H9 (cell line): ENCODE measurements around the gene CROCC. TPM values are rescaled to one million over a fixed set of nuclear protein-coding genes. Genes with fewer than 3 reads are reported as not detected.
A peak's percentile ranks its signal among the peaks of the same experiment; 100 is the strongest.

Experiments
- DNase-seq: peaks from one replicate; pipeline ENCODE4 v3.0.0-alpha.2; 2017
- H2AFZ ChIP-seq: one replicate; pipeline ENCODE4 v1.6.1; 2013; ENCODE audit warnings: mild to moderate bottlenecking, low read length, control low read depth, moderate library complexity
- H2AK5ac ChIP-seq: 2 replicates; pipeline ENCODE4 v1.6.1; 2013; ENCODE audit warnings: low read length, control low read depth, mixed read lengths; ENCODE audit not compliant: insufficient read length
- H2BK120ac ChIP-seq: one replicate; pipeline ENCODE4 v1.6.1; 2013; ENCODE audit warnings: low read depth, mild to moderate bottlenecking, low read length, control low read depth, inconsistent platforms; ENCODE audit not compliant: poor library complexity, severe bottlenecking
- H2BK12ac ChIP-seq: 2 replicates; pipeline ENCODE4 v1.6.1; 2013; ENCODE audit warnings: low read length, control low read depth, mixed read lengths, low read depth; ENCODE audit not compliant: insufficient read length
- H2BK15ac ChIP-seq: 2 replicates; pipeline ENCODE4 v1.6.1; 2013; ENCODE audit warnings: low read depth, low read length, control low read depth
- H2BK20ac ChIP-seq: one replicate; pipeline ENCODE4 v1.6.1; 2013; ENCODE audit warnings: low read depth, mild to moderate bottlenecking, low read length, control low read depth, inconsistent platforms; ENCODE audit not compliant: poor library complexity, severe bottlenecking
- H2BK5ac ChIP-seq: 2 replicates; pipeline ENCODE4 v1.6.1; 2013; ENCODE audit warnings: low read length, control low read depth, mixed read lengths; ENCODE audit not compliant: insufficient read length
- H3K14ac ChIP-seq: 2 replicates; pipeline ENCODE4 v1.6.1; 2013; ENCODE audit warnings: low read length, control low read depth; ENCODE audit not compliant: insufficient read depth
- H3K18ac ChIP-seq: 2 replicates; pipeline ENCODE4 v1.6.1; 2013; ENCODE audit warnings: low read depth, mild to moderate bottlenecking, mixed read lengths, low read length, control low read depth; ENCODE audit not compliant: insufficient read length
- H3K23ac ChIP-seq: 2 replicates; pipeline ENCODE4 v1.6.1; 2013; ENCODE audit warnings: low read length, control low read depth, mixed read lengths, low read depth; ENCODE audit not compliant: insufficient read length
- H3K23me2 ChIP-seq: 2 replicates; pipeline ENCODE4 v1.6.1; 2013; ENCODE audit warnings: low read depth, mild to moderate bottlenecking, mixed read lengths, low read length, control low read depth; ENCODE audit not compliant: insufficient read length, poor library complexity, severe bottlenecking
- H3K27ac ChIP-seq: 2 replicates; pipeline ENCODE4 v1.5.1; 2013; ENCODE audit warnings: low read length, control low read depth, mixed read lengths, low read depth; ENCODE audit not compliant: insufficient read length
- H3K27me3 ChIP-seq: 2 replicates; pipeline ENCODE4 v1.6.1; 2013; ENCODE audit warnings: low read length, control low read depth, inconsistent platforms; ENCODE audit not compliant: insufficient read depth
- H3K4ac ChIP-seq: 2 replicates; pipeline ENCODE4 v1.6.1; 2013; ENCODE audit warnings: low read depth, mild to moderate bottlenecking, control low read depth, inconsistent platforms, low read length, moderate library complexity
- H3K4me1 ChIP-seq: 2 replicates; pipeline ENCODE4 v1.6.1; 2013; ENCODE audit warnings: low read length, control low read depth, inconsistent platforms; ENCODE audit not compliant: insufficient read depth
- H3K4me2 ChIP-seq: 2 replicates; pipeline ENCODE4 v1.6.1; 2013; ENCODE audit warnings: low read length, control low read depth, mixed read lengths; ENCODE audit not compliant: insufficient read length, insufficient read depth
- H3K56ac ChIP-seq: 2 replicates; pipeline ENCODE4 v1.6.1; 2013; ENCODE audit warnings: low read depth, mild to moderate bottlenecking, mixed read lengths, low read length, control low read depth; ENCODE audit not compliant: insufficient read length
- H3K79me1 ChIP-seq: 2 replicates; pipeline ENCODE4 v1.6.1; 2013; ENCODE audit warnings: low read depth, mild to moderate bottlenecking, moderate library complexity, low read length, control low read depth, inconsistent platforms; ENCODE audit not compliant: insufficient read depth, poor library complexity, severe bottlenecking
- H3K79me2 ChIP-seq: 2 replicates; pipeline ENCODE4 v1.6.1; 2013; ENCODE audit warnings: low read length, control low read depth, inconsistent platforms; ENCODE audit not compliant: insufficient read depth
- H3K9ac ChIP-seq: 2 replicates; pipeline ENCODE4 v1.6.1; 2013; ENCODE audit warnings: low read length, control low read depth, mixed read lengths; ENCODE audit not compliant: insufficient read length; ENCODE audit errors: extremely low read depth
- H3K9me3 ChIP-seq: one replicate; pipeline ENCODE4 v1.6.1; 2013; ENCODE audit warnings: low read depth, low read length, inconsistent platforms; ENCODE audit not compliant: control insufficient read depth
- H3T11ph ChIP-seq: one replicate; pipeline ENCODE4 v1.6.1; 2013; ENCODE audit warnings: mild to moderate bottlenecking, low read length, control low read depth, inconsistent platforms
- H4K20me1 ChIP-seq: one replicate; pipeline ENCODE4 v1.6.1; 2013; ENCODE audit not compliant: control insufficient read depth, insufficient read length, insufficient read depth
- H4K5ac ChIP-seq: 2 replicates; pipeline ENCODE4 v1.6.1; 2013; ENCODE audit warnings: low read depth, mild to moderate bottlenecking, mixed read lengths, low read length, control low read depth; ENCODE audit not compliant: insufficient read length
- H4K8ac ChIP-seq: replicated peaks from 2 replicates; pipeline ENCODE4 v1.6.1; 2013; ENCODE audit warnings: low read length, control low read depth, mixed read lengths, low read depth; ENCODE audit not compliant: insufficient read length
- H4K91ac ChIP-seq: 2 replicates; pipeline ENCODE4 v1.6.1; 2013; ENCODE audit warnings: low read depth, mild to moderate bottlenecking, moderate library complexity, mixed read lengths, low read length, control low read depth; ENCODE audit not compliant: insufficient read length
- H3K27ac Mint-ChIP-seq, 3 experiments: 2 replicates in 2 of 3; 3 replicates in 1 of 3; pipeline ENCODE4 v1.8.0; 2020 to 2021; ENCODE audit warnings: mixed read lengths in 3 of 3, mild to moderate bottlenecking in 1 of 3, moderate library complexity in 1 of 3
- H3K27me3 Mint-ChIP-seq: 2 replicates; pipeline ENCODE4 v1.8.0; 2021; ENCODE audit warnings: low read depth, mild to moderate bottlenecking, moderate library complexity, mixed read lengths
- H3K36me3 Mint-ChIP-seq, 3 experiments: 2 replicates in 2 of 3; 3 replicates in 1 of 3; pipeline ENCODE4 v1.8.0; 2020 to 2021; ENCODE audit warnings: low read depth in 3 of 3, mixed read lengths in 3 of 3; ENCODE audit not compliant: insufficient read depth in 1 of 3
- H3K4me1 Mint-ChIP-seq, 2 experiments: 2 replicates each; pipeline ENCODE4 v1.8.0; 2020; ENCODE audit warnings: mixed read lengths in 2 of 2
- H3K4me3 Mint-ChIP-seq, 2 experiments: 2 replicates in 1 of 2; 3 replicates in 1 of 2; pipeline ENCODE4 v1.8.0; 2020 to 2021; ENCODE audit warnings: mild to moderate bottlenecking in 2 of 2, mixed read lengths in 2 of 2, moderate library complexity in 1 of 2
- H3K9me3 Mint-ChIP-seq, 2 experiments: 2 replicates in 1 of 2; 3 replicates in 1 of 2; pipeline ENCODE4 v1.8.0; 2020; ENCODE audit warnings: mild to moderate bottlenecking in 2 of 2, mixed read lengths in 2 of 2, moderate library complexity in 1 of 2
- CTCF ChIP-seq: fragments of 200-600 bp; sonication (generic); conservative IDR thresholded peaks from 3 replicates; pipeline ENCODE4 v1.8.0; 2021; ENCODE audit warnings: antibody characterized with exemption, mild to moderate bottlenecking
- WGBS: extraction: QIAGEN DNeasy Blood & Tissue Kit; methylation state at CpG from one replicate; pipeline ENCODE4 v1.1.7; 2013; ENCODE audit warnings: missing lambda C conversion rate, low lambda C conversion rate, mixed read lengths; ENCODE audit not compliant: insufficient read length; ENCODE audit errors: extremely low coverage; 5-methylcytosine and 5-hydroxymethylcytosine counted together
- total RNA-seq: library from RNA; stranded (reverse); gene quantifications from 2 replicates; pipeline ENCODE4 v1.2.1, GENCODE V29; 2021

CROCC gene
- total RNA-seq, 1 experiment from 2014 or later: 40.7 TPM

- H4K20me1 ChIP-seq: no peaks in the 10 kb centered on the region
- no peaks in the 10 kb centered on the region for H3K27me3 ChIP-seq
- H2BK15ac ChIP-seq: no peak overlapping the region
- no peak overlapping the region for H2BK120ac ChIP-seq
- TF ChIP-seq CTCF: no peak
- Mint-ChIP-seq H3K27ac (peak overlapping the region in 1 of 3 experiments; percentile 85; a peak in 2 of 7 replicates), H3K4me3 (no peak overlapping the region), H3K27me3 (no peaks in the 10 kb centered on the region), H3K4me1 (peaks cover 27 to 29% of the 10 kb centered on the region in 2 experiments), H3K36me3 (peaks cover 22 to 60% (median 55%) of the 10 kb centered on the region in 3 experiments; a peak in 6 of 7 replicates), H3K9me3 (no peaks in the 10 kb centered on the region)
- no CpG with 5 or more reads among the region's 1 CpG for WGBS
- H4K8ac ChIP-seq: no peak overlapping the region
- H2AK5ac ChIP-seq: no peak overlapping the region
- no peaks in the 10 kb centered on the region for H3K79me1 ChIP-seq
- no peak overlapping the region for H2BK20ac ChIP-seq
- H3K9ac ChIP-seq: no peak overlapping the region
- no peak overlapping the region for H2BK12ac ChIP-seq
- H3K9me3 ChIP-seq: no peaks in the 10 kb centered on the region
- H3K23me2 ChIP-seq: no peaks in the 10 kb centered on the region
- no peak overlapping the region for H3K14ac ChIP-seq
- no peak overlapping the region for H3K4me2 ChIP-seq
- no peak overlapping the region for H4K91ac ChIP-seq
- H3K4me1 ChIP-seq: peaks cover 8% of the 10 kb centered on the region; the same call in 1 of the 2 replicates
- no peak overlapping the region for H3K4ac ChIP-seq
- no peak overlapping the region for H3T11ph ChIP-seq
- no peak overlapping the region for H3K23ac ChIP-seq
- no peaks in the 10 kb centered on the region for H3K79me2 ChIP-seq
- H2BK5ac ChIP-seq: no peak overlapping the region
- no peak for DNase-seq
- no peak overlapping the region for H2AFZ ChIP-seq
- H3K18ac ChIP-seq: no peak overlapping the region
- H3K56ac ChIP-seq: no peak overlapping the region
- H3K27ac ChIP-seq: no peak overlapping the region
- H4K5ac ChIP-seq: no peak overlapping the region
Measured at GRCh38 chr1:17018849-17019248, 97.1 kb downstream of the CROCC start.
